RWPE2 (cell line): ENCODE measurements around the gene RPS6KC1.

Experiments used
- ATAC-seq: fragments of 200-7000 bp; cut with Tn5 transposase; 3 replicates; pipeline ENCODE4 v1.9.1; 2021; ENCODE audit warnings: low read depth
- DNase-seq: peaks from one replicate; pipeline ENCODE4 v3.0.0-alpha.2; 2020; ENCODE audit warnings: low spot score
- H3K27ac ChIP-seq: fragments of 450-650 bp; 2 replicates; pipeline ENCODE4 v1.5.1; 2017; ENCODE audit warnings: mild to moderate bottlenecking; ENCODE audit not compliant: poor library complexity, severe bottlenecking
- H3K27me3 ChIP-seq: fragments of 250-450 bp; sonication (Bioruptor Pico); 2 replicates; pipeline ENCODE4 v1.5.1; 2021; ENCODE audit warnings: mild to moderate bottlenecking, moderate library complexity; ENCODE audit not compliant: insufficient read depth, poor library complexity, severe bottlenecking
- H3K36me3 ChIP-seq: fragments of 250-450 bp; sonication (Bioruptor Pico); 2 replicates; pipeline ENCODE4 v1.5.1; 2020; ENCODE audit warnings: low read depth, mild to moderate bottlenecking, moderate library complexity
- H3K4me1 ChIP-seq: fragments of 250-450 bp; sonication (Bioruptor Pico); 2 replicates; pipeline ENCODE4 v1.5.1; 2021; ENCODE audit warnings: mild to moderate bottlenecking, moderate library complexity; ENCODE audit not compliant: insufficient read depth, poor library complexity, severe bottlenecking
- H3K4me3 ChIP-seq: fragments of 250-450 bp; sonication (Bioruptor Pico); 2 replicates; pipeline ENCODE4 v1.5.1; 2021; ENCODE audit warnings: mild to moderate bottlenecking, moderate library complexity; ENCODE audit not compliant: severe bottlenecking
- H3K9me3 ChIP-seq: fragments of 250-450 bp; sonication (Bioruptor Pico); 2 replicates; pipeline ENCODE4 v1.5.1; 2021; ENCODE audit warnings: mild to moderate bottlenecking, moderate library complexity; ENCODE audit not compliant: severe bottlenecking
- CTCF ChIP-seq: fragments of 450-650 bp; IDR thresholded peaks from one replicate; pipeline ENCODE4 v1.5.1; 2017; ENCODE audit warnings: mild to moderate bottlenecking, moderate library complexity; ENCODE audit not compliant: poor library complexity, severe bottlenecking

RPS6KC1 gene

GRCh38 chr1:213179784-213180183, 128.7 kb downstream of the RPS6KC1 start:
- ATAC-seq (no peak), DNase-seq (no peak)
- H3K9me3 ChIP-seq, result no peaks in the 10 kb centered on the region
- H3K27me3 ChIP-seq, result no peaks in the 10 kb centered on the region
- H3K36me3 ChIP-seq, result no peaks in the 10 kb centered on the region
- H3K4me3 ChIP-seq, result no peak overlapping the region
- H3K4me1 ChIP-seq, result no peaks in the 10 kb centered on the region
- H3K27ac ChIP-seq, result no peak overlapping the region
- no peak for TF ChIP-seq CTCF

GRCh38 chr1:213180833-213181232, 129.8 kb downstream of the RPS6KC1 start:
- Histone ChIP-seq H3K9me3 (no peaks in the 10 kb centered on the region), H3K4me3 (no peak overlapping the region), H3K4me1 (no peaks in the 10 kb centered on the region), H3K27me3 (no peaks in the 10 kb centered on the region), H3K27ac (no peak overlapping the region), H3K36me3 (no peaks in the 10 kb centered on the region)
- ATAC-seq (no peak), DNase-seq (no peak)
- no peak for TF ChIP-seq CTCF

- no peak for ATAC-seq
- no peak for DNase-seq
- no peaks in the 10 kb centered on the region for H3K27me3 ChIP-seq
- no peak overlapping the region for H3K27ac ChIP-seq
- no peak overlapping the region for H3K4me3 ChIP-seq
- H3K9me3 ChIP-seq, result no peaks in the 10 kb centered on the region
- no peaks in the 10 kb centered on the region for H3K4me1 ChIP-seq
- TF ChIP-seq CTCF, result no peak
- H3K36me3 ChIP-seq, result no peaks in the 10 kb centered on the region
Observed at GRCh38 chr1:213183036-213183672, 132.1 kb downstream of the RPS6KC1 start.

- H3K4me1 ChIP-seq, result no peaks in the 10 kb centered on the region
- H3K9me3 ChIP-seq, result no peaks in the 10 kb centered on the region
- H3K4me3 ChIP-seq, result no peak overlapping the region
- DNase-seq (no peak), ATAC-seq (no peak)
- no peak for TF ChIP-seq CTCF
- no peaks in the 10 kb centered on the region for H3K27me3 ChIP-seq
- H3K36me3 ChIP-seq, result no peaks in the 10 kb centered on the region
- H3K27ac ChIP-seq, result no peak overlapping the region
Observed at GRCh38 chr1:213186168-213186567, 135.1 kb downstream of the RPS6KC1 start.

- Histone ChIP-seq H3K4me1 (no peaks in the 10 kb centered on the region), H3K36me3 (no peaks in the 10 kb centered on the region), H3K27ac (no peak overlapping the region), H3K27me3 (no peaks in the 10 kb centered on the region), H3K9me3 (no peaks in the 10 kb centered on the region), H3K4me3 (no peak overlapping the region)
- no peak for DNase-seq
- TF ChIP-seq CTCF, result no peak
- ATAC-seq, result no peak
Observed at GRCh38 chr1:213192026-213192425, 141.0 kb downstream of the RPS6KC1 start.
